NCI-H69 (cell line): ENCODE measurements around the gene OR8U1.
"Not testable (repeated sequence)": the region's sequence is repeated elsewhere in the genome, so short reads cannot be mapped to it uniquely, and the experiment has no call there.

Source experiments
- DNase-seq: peaks from one replicate; lab custom pipeline; 2025; lab: John Stamatoyannopoulos, UW

Gene OR8U1

GRCh38 chr11:56375324-56375723, at the start of gene OR8U1:
OR8U1 (plus strand) TSS chr11:56375624; CDS start chr11:56375624, 0 bp downstream.
- no peak for DNase-seq

- DNase-seq, result no peak
Observed at GRCh38 chr11:56331861-56332491, 43.4 kb upstream of the OR8U1 start.

GRCh38 chr11:56333156-56333555, 42.3 kb upstream of the OR8U1 start:
- DNase-seq, result no peak

- DNase-seq, result no peak
Observed at GRCh38 chr11:56340289-56340688, 35.1 kb upstream of the OR8U1 start.

DNA sequence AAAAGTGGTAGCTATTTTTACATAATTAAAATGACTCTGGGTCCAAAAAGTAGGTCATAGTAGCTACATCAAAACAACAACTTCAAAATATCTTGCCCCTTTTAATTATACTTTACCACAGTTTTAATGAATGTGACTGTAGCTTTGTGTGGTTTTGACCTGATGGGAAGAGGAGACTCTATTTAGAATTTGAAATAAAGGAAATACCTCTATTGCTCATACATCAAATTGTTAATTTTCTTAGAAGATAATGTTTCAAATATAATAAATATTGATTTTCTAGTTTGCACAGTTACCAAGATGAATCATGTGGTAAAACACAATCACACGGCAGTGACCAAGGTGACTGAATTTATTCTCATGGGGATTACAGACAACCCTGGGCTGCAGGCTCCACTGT, 29.7 kb upstream of the OR8U1 start, which contains the start of gene OR8K1:
TSS of gene OR8K1 (plus strand) at position 301 of the 400 bp plus-strand sequence. CDS start at position 301, 0 bp downstream.
- DNase-seq, result no peak

- DNase-seq, result no peak
Observed at GRCh38 chr11:56353991-56354390, 21.4 kb upstream of the OR8U1 start, which contains the start of gene OR8J1. OR8J1 (plus strand) TSS chr11:56354291; CDS start chr11:56360247, 5,956 bp downstream.

DNA sequence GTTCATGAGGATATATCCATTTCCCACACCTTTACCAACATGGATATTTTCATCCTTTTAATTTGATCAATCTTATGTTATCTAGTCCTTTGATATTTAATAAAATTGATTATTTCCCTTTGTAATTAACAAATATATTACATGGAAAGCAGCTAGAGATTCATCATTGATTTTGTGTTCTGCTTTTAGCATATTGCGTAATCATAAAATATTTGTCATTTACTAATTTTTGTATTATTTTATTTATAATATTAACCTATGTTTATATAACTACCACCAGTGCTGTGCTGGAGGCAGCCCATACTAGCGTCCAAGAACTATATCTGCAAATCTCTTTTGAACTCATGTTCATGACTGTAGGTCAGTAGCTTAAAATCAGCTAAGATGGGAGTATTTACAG, 4.7 kb downstream of the OR8U1 start:
- no peak for DNase-seq

DNA sequence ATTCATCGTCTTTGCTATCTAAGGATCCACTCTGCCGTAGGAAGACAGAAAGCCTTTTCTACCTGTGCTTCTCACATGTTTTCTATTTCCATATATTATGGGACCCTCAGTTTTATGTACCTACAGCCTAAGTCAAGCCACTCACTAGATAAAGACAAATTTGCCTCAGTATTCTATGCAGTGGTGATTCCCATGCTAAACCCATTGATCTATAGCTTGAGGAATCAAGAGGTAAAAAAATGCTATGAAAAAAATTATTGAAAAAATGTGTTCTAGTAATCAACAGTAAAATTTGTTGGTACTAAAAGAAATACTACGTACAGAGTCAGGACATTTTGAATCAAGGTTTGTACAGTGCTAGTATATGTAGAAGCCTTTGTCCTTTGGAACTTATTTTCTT, 19.0 kb downstream of the OR8U1 start:
- no peak for DNase-seq

DNA sequence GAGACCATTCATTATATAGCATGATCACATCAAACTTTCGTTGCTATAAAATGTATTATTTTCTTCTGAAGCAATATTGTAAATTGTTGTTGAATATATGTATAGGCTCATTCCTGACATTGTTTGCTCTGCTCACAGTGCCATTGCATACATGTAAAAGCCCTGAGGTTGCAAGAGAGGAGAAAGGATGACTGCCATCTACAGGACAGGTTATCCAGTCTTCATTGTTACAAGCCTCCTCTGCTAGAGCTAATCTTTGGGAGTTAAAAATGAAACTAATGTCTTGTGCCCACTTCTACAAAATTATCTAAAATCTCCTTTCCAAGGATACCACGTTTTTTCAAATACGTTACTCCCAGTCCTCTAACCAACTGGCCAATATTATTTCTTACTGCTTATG, 20.6 kb downstream of the OR8U1 start:
- DNase-seq, result no peak

DNA sequence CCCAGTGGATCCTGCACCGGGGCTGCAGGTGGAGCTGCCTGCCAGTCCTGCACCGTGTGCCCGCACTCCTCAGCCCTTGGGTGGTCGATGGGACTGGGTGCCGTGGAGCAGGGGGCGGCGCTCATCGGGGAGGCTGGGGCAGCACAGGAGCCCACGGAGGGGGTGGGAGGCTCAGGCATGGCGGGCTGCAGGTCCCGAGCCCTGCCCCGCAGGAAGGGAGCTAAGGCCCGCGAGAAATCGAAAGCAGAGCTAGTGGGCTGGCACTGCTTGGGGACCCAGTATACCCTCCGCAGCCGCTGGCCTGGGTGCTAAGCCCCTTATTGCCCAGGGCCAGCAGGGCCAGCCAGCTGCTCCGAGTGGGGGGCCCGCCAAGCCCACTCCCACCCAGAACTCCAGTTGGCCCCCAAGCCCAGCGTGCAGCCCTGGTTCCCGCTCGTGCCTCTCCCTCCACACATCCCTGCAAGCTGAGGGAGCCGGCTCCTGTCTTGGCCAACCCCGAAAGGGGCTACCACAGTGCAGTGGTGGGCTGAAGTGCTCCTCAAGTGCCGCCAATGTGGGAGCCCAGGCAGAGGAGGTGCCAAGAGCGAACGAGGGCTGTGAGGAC, 26.5 kb downstream of the OR8U1 start:
- DNase-seq, result not testable (repeated sequence)

DNA sequence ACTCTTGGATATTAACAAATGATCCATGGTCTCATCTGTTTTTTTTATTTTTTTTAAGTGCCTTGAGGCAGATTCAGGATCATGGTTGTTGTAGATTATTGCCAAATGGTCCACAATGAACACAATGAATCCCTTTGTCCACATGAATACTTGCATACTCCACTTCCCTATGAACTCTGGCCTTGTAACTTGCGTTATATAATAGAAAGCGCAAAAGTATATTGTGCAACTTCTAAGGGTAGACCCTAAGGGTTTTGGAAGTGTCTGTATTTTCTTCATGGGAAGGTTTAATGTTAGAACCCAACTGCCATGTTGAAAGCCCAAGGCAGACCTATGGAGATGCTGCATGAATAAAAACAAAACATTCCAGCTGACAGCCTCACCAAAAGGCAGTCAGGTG, 29.0 kb downstream of the OR8U1 start:
- DNase-seq, result no peak

GRCh38 chr11:56410801-56411200, 35.4 kb downstream of the OR8U1 start:
- DNase-seq, result no peak

GRCh38 chr11:56412396-56412795, 37.0 kb downstream of the OR8U1 start, which contains the start of gene OR5AL1:
OR5AL1 (plus strand) TSS chr11:56412696.
- DNase-seq, result no peak
